ENCODE measurements around the gene CHERP.
A peak's percentile ranks its signal among the peaks of the same experiment; 100 is the strongest.

Gene CHERP

DNA sequence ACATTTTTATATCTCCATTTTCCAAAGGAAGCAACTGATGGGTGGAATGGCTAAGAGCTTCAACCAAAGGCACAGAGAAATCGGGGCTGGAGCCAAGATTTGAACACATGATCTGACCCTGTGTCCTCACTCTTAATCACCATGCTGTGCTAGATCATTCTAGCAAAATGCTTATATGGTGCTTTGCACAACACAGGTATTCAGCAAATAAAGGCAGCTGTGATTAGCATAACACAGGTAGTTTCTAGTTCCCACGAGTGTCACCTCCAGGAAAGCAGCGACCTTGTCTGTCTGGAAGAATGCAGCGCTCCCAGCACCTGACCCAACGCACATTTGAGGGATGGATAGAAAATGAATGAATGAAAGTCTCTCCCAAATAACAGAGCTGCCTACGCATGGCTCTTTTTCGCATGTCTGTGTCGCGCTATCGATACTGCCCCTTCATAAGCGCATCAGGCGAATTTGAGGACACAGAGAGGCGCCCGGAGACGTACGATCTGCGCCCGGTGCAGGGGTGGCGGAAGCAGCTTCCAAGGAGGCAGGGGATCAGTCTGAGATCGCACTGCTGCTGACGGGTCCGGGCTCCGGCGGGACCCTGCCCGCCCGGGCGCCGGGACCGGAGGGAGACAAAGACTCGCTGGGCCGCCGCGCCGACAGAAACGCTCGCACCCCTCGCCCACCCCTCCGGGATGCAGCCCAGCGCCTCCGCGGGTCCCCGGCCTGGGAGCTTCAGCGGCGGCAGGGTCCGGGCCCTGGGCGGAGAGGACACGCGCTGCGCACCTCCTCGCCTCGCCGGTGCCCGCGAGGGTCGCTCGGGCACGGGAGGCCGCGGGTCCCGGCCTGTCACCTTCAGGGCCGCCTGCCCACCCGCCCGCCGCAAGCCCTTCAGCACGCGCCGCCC is 71.1 kb downstream of the CHERP start:
- peaks cover 36 to 55% (median 54%) of the 10 kb centered on the region in 11 experiments; a peak in 21 of 22 replicates for H4K20me1 ChIP-seq
- peak overlapping the region; percentile 85 to 96 (median 94) for H3K9ac ChIP-seq
- peak overlapping the region; percentile 14 to 90 (median 86); a peak in 21 of 22 replicates for H3K27ac ChIP-seq
- H3K9me3 ChIP-seq (replicated peaks in 1 of 11): peaks cover 0 to 8% (median 5%) of the 10 kb centered on the region in 11 experiments; a peak in 8 of 22 replicates
- H3K4me2 ChIP-seq: peak overlapping the region; percentile 92 to 100 (median 96)
- peaks cover 36 to 57% (median 42%) of the 10 kb centered on the region in 10 experiments for H3K4me1 ChIP-seq
- H3K36me3 ChIP-seq: peaks cover 0 to 22% (median 0%) of the 10 kb centered on the region in 11 experiments; a peak in 7 of 22 replicates
- no peak for TF ChIP-seq Cebpa-rat (IDR thresholded peaks at IDR 0.05)
- no peaks in the 10 kb centered on the region for H3K27me3 ChIP-seq
- peak overlapping the region; percentile 80 to 100 (median 98) for H3K4me3 ChIP-seq

DNA sequence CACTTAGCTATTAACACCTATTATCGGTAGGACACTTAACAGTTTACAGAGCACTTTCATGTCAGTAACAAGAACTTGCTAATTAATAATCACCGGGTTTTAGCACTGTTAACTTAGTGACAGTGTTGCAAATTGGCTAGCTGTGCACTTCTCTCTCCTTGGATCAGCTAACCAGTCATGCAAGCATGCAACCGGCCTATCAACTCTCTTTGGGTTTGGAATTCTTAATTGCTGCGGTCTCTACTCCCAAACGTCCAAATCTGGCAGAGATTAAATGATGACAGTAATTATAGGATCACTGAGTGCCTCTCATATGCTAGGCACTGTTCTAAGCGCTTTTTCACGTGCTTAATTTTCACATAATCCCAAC is 71.7 kb downstream of the CHERP start:
- TF ChIP-seq Cebpa-rat (IDR thresholded peaks at IDR 0.05): no peak
- peaks cover 0 to 8% (median 5%) of the 10 kb centered on the region in 11 experiments; a peak in 8 of 22 replicates for H3K9me3 ChIP-seq (replicated peaks in 1 of 11)
- H3K27me3 ChIP-seq: no peaks in the 10 kb centered on the region
- H3K4me2 ChIP-seq: peak overlapping the region; percentile 92 to 100 (median 96)
- H3K4me3 ChIP-seq: peak overlapping the region; percentile 80 to 100 (median 98)
- peak overlapping the region; percentile 85 to 96 (median 94) for H3K9ac ChIP-seq
- H3K27ac ChIP-seq: peak overlapping the region in 4 of 11 experiments; percentile 80 to 90 (median 88); a peak in 4 of 22 replicates
- peaks cover 36 to 63% (median 42%) of the 10 kb centered on the region in 10 experiments for H3K4me1 ChIP-seq
- H4K20me1 ChIP-seq: peaks cover 41 to 61% (median 60%) of the 10 kb centered on the region in 11 experiments; a peak in 21 of 22 replicates
- H3K36me3 ChIP-seq: peaks cover 0 to 25% (median 3%) of the 10 kb centered on the region in 11 experiments; a peak in 13 of 22 replicates
